GM12878 (cell line): ENCODE measurements around the gene IL1R2. TPM values are rescaled to one million over a fixed set of nuclear protein-coding genes. Genes with fewer than 3 reads are reported as not detected.

Experiments
- CEBPB ChIP-seq, 2 experiments: fragments of 150-350 bp in 1 of 2; IDR thresholded peaks; 2 replicates each; pipeline ENCODE4 v1.6.1; 2012 to 2014; ENCODE audit warnings: low read depth in 2 of 2, low read length in 2 of 2, borderline replicate concordance in 1 of 2, inconsistent platforms in 1 of 2
- CTCF ChIP-seq, 3 experiments: IDR thresholded peaks in 2 of 3; conservative IDR thresholded peaks in 1 of 3; 2 replicates each; pipeline ENCODE4 v1.5.1; 2011; ENCODE audit warnings: low read depth in 3 of 3, low read length in 3 of 3, mild to moderate bottlenecking in 3 of 3, control low read depth in 2 of 3, moderate library complexity in 2 of 3, inconsistent platforms in 1 of 3, mixed read lengths in 1 of 3; ENCODE audit not compliant: control insufficient read depth in 2 of 3, insufficient read depth in 1 of 3; ENCODE audit errors: extremely low read depth in 1 of 3
- E2F8 ChIP-seq: fragments of 450-650 bp; IDR thresholded peaks from 2 replicates; pipeline ENCODE4 v1.6.1; 2018; ENCODE audit warnings: mild to moderate bottlenecking, low read depth, moderate library complexity; ENCODE audit not compliant: partially characterized antibody
- EED ChIP-seq: sonication (generic); IDR thresholded peaks from 2 replicates; pipeline ENCODE4 v1.6.1; 2016; ENCODE audit warnings: antibody characterized with exemption, low read depth
- ELK1 ChIP-seq: IDR thresholded peaks from 2 replicates; pipeline ENCODE4 v1.6.1; 2012; ENCODE audit warnings: low read depth, low read length, improper control_type of control experiment
- EP300 ChIP-seq, 2 experiments: fragments of 150-350 bp in 1 of 2; IDR thresholded peaks; 2 replicates each; pipeline ENCODE4 v1.6.1; 2011 to 2012; ENCODE audit warnings: low read depth in 2 of 2, low read length in 2 of 2, borderline replicate concordance in 1 of 2, improper control_type of control experiment in 1 of 2, inconsistent platforms in 1 of 2; ENCODE audit not compliant: control insufficient read depth in 1 of 2
- FOS ChIP-seq: IDR thresholded peaks from 3 replicates; pipeline ENCODE4 v1.6.1; 2011; ENCODE audit warnings: borderline replicate concordance; ENCODE audit not compliant: insufficient read length; ENCODE audit errors: extremely low read depth
- GABPA ChIP-seq: IDR thresholded peaks from 2 replicates; pipeline ENCODE4 v1.6.1; 2014; ENCODE audit warnings: antibody characterized with exemption, low read depth, mild to moderate bottlenecking, inconsistent platforms
- HDAC6 ChIP-seq: fragments of 200-600 bp; sonication (generic); IDR thresholded peaks from one replicate; pipeline ENCODE4 v1.8.0; 2017; ENCODE audit warnings: antibody characterized with exemption; ENCODE audit not compliant: unreplicated experiment
- MLLT1 ChIP-seq: fragments of 450-650 bp; IDR thresholded peaks from 2 replicates; pipeline ENCODE4 v1.6.1; 2016; ENCODE audit warnings: mild to moderate bottlenecking
- NR2C2 ChIP-seq: IDR thresholded peaks from 2 replicates; pipeline ENCODE4 v1.6.1; 2011; ENCODE audit warnings: borderline replicate concordance, low read depth; ENCODE audit not compliant: control insufficient read depth, insufficient read length
- PAX8 ChIP-seq: fragments of 450-650 bp; IDR thresholded peaks from 2 replicates; pipeline ENCODE4 v1.6.1; 2017; ENCODE audit warnings: mild to moderate bottlenecking, moderate library complexity
- PML ChIP-seq: IDR thresholded peaks from 2 replicates; pipeline ENCODE4 v1.6.1; 2012; ENCODE audit warnings: low read length, inconsistent platforms
- POU2F2 ChIP-seq: IDR thresholded peaks from 3 replicates; pipeline ENCODE4 v1.6.1; 2011; ENCODE audit warnings: low read depth, mild to moderate bottlenecking, low read length, borderline replicate concordance
- ZNF207 ChIP-seq: fragments of 450-650 bp; IDR thresholded peaks from 2 replicates; pipeline ENCODE4 v1.6.1; 2014; ENCODE audit warnings: antibody characterized with exemption, mild to moderate bottlenecking, borderline replicate concordance
- polyA plus RNA-seq, 11 experiments: library from polyadenylated mRNA; depleted of rRNA in 4 of 11; unstranded in 6 of 11; stranded (reverse) in 5 of 11; fragments of >200 nt; fragmentation: Nextera tagmentation in 4 of 11; fragmentation: Illumina TruSeq in 1 of 11; extraction: Ambion mirVana in 4 of 11; extraction: Trizol in 1 of 11; gene quantifications; 1 replicate in 1 of 11; 2 replicates in 10 of 11; pipeline versions ENCODE4 v1.2.1 to v1.2.3, GENCODE V29; 2011 to 2016; ENCODE audit warnings: inconsistent platforms in 2 of 11, missing spikeins in 2 of 11, low read depth in 1 of 11
- total RNA-seq, 4 experiments: library from RNA; depleted of rRNA in 3 of 4; stranded (reverse); fragments of >200 nt in 3 of 4; fragmentation: Illumina TruSeq in 1 of 4; extraction: Trizol in 1 of 4; gene quantifications; 2 replicates each; pipeline versions ENCODE4 v1.2.1 to v1.2.3, GENCODE V29; 2013 to 2021
- TF ChIP-seq, protein P1 (sequence below): fragments of 450-650 bp; IDR thresholded peaks from 2 replicates; pipeline ENCODE4 v1.6.1; 2018; ENCODE audit warnings: borderline replicate concordance, mild to moderate bottlenecking; ENCODE audit not compliant: partially characterized antibody

IL1R2 gene
- total and polyA plus RNA-seq, 10 of the 15 experiments (the other 5 are each of a cell fraction or from before 2014, with no cell fraction given), result 0.44 to 6.4 (median 0.62) TPM

DNA sequence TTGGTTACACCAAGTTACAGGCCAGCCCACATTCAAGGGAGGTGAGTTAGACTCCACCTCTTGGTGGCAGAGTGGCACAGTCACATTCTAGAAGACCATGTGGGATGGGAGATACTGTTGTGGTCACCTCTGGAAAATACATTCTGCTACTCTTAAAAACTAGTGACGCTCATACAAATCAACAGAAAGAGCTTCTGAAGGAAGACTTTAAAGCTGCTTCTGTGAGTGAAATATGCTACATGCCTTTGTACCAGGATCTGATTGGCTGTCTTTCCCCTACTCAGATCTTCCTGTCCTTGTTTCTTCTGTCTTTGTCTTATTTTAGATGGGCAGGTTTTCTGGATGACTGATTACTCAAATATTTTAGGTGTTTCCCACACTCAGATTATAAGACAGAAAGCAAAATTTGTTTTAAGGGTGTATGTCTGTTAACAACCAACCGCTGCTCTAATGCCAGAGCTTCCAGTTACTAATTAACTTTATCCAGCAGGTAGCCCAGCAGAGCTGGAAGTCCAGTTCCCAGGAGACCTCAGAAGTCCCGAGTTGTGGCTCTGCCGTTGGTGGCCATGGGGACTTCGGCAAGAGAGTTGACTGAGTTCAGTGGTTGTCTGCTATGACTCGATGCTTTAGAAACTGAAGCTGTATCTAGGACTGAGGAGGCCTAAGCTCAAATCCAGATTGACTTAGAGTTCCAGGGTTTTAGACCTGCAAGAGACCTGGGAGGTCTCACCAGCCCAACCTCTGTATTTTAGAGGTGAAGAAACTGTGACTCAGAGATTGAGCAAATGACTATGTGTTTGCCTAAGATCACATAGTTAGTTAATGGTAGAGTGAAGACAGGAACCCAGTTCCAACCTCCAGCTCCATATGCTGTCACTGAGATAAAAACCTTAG lies 7.4 kb downstream of the IL1R2 start (continued):
- no peak for TF ChIP-seq NR2C2
- no peak for TF ChIP-seq HDAC6
- TF ChIP-seq, protein P1, sequence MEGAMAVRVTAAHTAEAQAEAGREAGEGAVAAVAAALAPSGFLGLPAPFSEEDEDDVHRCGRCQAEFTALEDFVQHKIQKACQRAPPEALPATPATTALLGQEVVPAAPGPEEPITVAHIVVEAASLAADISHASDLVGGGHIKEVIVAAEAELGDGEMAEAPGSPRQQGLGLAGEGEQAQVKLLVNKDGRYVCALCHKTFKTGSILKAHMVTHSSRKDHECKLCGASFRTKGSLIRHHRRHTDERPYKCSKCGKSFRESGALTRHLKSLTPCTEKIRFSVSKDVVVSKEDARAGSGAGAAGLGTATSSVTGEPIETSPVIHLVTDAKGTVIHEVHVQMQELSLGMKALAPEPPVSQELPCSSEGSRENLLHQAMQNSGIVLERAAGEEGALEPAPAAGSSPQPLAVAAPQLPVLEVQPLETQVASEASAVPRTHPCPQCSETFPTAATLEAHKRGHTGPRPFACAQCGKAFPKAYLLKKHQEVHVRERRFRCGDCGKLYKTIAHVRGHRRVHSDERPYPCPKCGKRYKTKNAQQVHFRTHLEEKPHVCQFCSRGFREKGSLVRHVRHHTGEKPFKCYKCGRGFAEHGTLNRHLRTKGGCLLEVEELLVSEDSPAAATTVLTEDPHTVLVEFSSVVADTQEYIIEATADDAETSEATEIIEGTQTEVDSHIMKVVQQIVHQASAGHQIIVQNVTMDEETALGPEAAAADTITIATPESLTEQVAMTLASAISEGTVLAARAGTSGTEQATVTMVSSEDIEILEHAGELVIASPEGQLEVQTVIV, result no peak
- TF ChIP-seq PAX8, result no peak
- TF ChIP-seq CTCF (IDR thresholded peaks at IDR 0.05 in 2 of 3, conservative IDR thresholded peaks at IDR 0.05 in 1 of 3; ENCODE audit: control insufficient read depth in 2 of 3, extremely low read depth in 1 of 3, insufficient read depth in 1 of 3, low read depth in 3 of 3, low read length in 3 of 3), result no peak; a peak in 1 of 6 replicates
- TF ChIP-seq MLLT1, result no peak
- TF ChIP-seq ZNF207, result no peak
- no peak for TF ChIP-seq EED
- TF ChIP-seq FOS, result no peak
- TF ChIP-seq GABPA, result no peak
- TF ChIP-seq CEBPB (IDR thresholded peaks at IDR 0.05; ENCODE audit: borderline replicate concordance in 1 of 2, low read depth in 2 of 2, low read length in 2 of 2), result no peak
- TF ChIP-seq EP300 (IDR thresholded peaks at IDR 0.05; ENCODE audit: borderline replicate concordance in 1 of 2, control insufficient read depth in 1 of 2, low read depth in 2 of 2, low read length in 2 of 2), result 0 out of 4 replicates have a peak, but pooled peaks of 1 of the 2 experiments have one; percentile 13
- no peak for TF ChIP-seq POU2F2
- TF ChIP-seq PML, result no peak
- TF ChIP-seq E2F8, result no peak
- no peak for TF ChIP-seq ELK1
